Amniotic stem cell (primary cell): ENCODE measurements around the gene GMEB2.
A peak's percentile ranks its signal among the peaks of the same experiment; 100 is the strongest.
"Not testable (repeated sequence)": the region's sequence is repeated elsewhere in the genome, so short reads cannot be mapped to it uniquely, and the experiment has no call there.

Experiments used
- DNase-seq: peaks from one replicate; lab custom pipeline; 2025; lab: John Stamatoyannopoulos, UW

The GMEB2 gene

GRCh38 chr20:63626424-63627128 is at the start of gene GMEB2:
TSS of gene GMEB2 (minus strand) at chr20:63627101. CDS start at chr20:63619397, 7,704 bp downstream.
- no peak for DNase-seq

- DNase-seq = no peak
Observed at GRCh38 chr20:63675681-63676368, 48.9 kb upstream of the GMEB2 start.

GRCh38 chr20:63673951-63674350 is 47.0 kb upstream of the GMEB2 start:
- no peak for DNase-seq

- no peak for DNase-seq
Observed at GRCh38 chr20:63672666-63673065, 45.8 kb upstream of the GMEB2 start.

- not testable (repeated sequence) for DNase-seq
Observed at GRCh38 chr20:63671695-63672094, 44.8 kb upstream of the GMEB2 start.

GRCh38 chr20:63668351-63668750 is 41.5 kb upstream of the GMEB2 start:
- DNase-seq = no peak

GRCh38 chr20:63667858-63668257 is 41.0 kb upstream of the GMEB2 start:
- DNase-seq = no peak

- no peak for DNase-seq
Observed at GRCh38 chr20:63665708-63666107, 38.8 kb upstream of the GMEB2 start.

- DNase-seq = no peak
Observed at GRCh38 chr20:63664861-63665594, 38.1 kb upstream of the GMEB2 start.

GRCh38 chr20:63664143-63664851 is 37.4 kb upstream of the GMEB2 start:
- DNase-seq = no peak

- no peak for DNase-seq
Observed at GRCh38 chr20:63663332-63664066, 36.6 kb upstream of the GMEB2 start.

- DNase-seq = no peak
Observed at GRCh38 chr20:63662813-63663189, 35.9 kb upstream of the GMEB2 start.

GRCh38 chr20:63661959-63662812 is 35.3 kb upstream of the GMEB2 start:
- DNase-seq = no peak

GRCh38 chr20:63661108-63661507 is 34.2 kb upstream of the GMEB2 start:
- DNase-seq = no peak

GRCh38 chr20:63660622-63661021 is 33.7 kb upstream of the GMEB2 start:
- DNase-seq = no peak

- DNase-seq = not testable (repeated sequence)
Observed at GRCh38 chr20:63660174-63660573, 33.3 kb upstream of the GMEB2 start.

- DNase-seq = no peak
Observed at GRCh38 chr20:63659370-63659769, 32.5 kb upstream of the GMEB2 start.

GRCh38 chr20:63658749-63659187 is 31.9 kb upstream of the GMEB2 start:
- DNase-seq = no peak

GRCh38 chr20:63657937-63658748 is 31.2 kb upstream of the GMEB2 start, which contains the start of gene RTEL1:
TSS of gene RTEL1 (plus strand) at chr20:63658312. CDS start at chr20:63659403, 1,091 bp downstream.
- peak; percentile 80 for DNase-seq
